Endometrial microvascular endothelial cells (primary cell): Measurements from ENCODE around the gene ACE. TPM values are rescaled to one million over a fixed set of nuclear protein-coding genes. Genes with fewer than 3 reads are reported as not detected.
"Not testable (repeated sequence)": the region's sequence is repeated elsewhere in the genome, so short reads cannot be mapped to it uniquely, and the experiment has no call there.

ENCODE experiments used
- in situ Hi-C: cut with HindIII; loops from 2 replicates; pipeline ENCODE4 v1.10.0; 2017; ENCODE audit warnings: low sequenced_read_pairs, low pct_unique_long_range_greater_than_20kb; ENCODE audit errors: inconsistent ontology term
- total RNA-seq: library from RNA; depleted of rRNA; stranded (reverse); fragments of >200 nt; gene quantifications from one replicate; pipeline ENCODE4 v1.2.3, GENCODE V29; 2015; ENCODE audit errors: inconsistent ontology term

The ACE gene
- total RNA-seq, 1 donor from 2014 or later: 35.7 TPM

- in situ Hi-C loops: loop anchor here (25.0 kb wide), 1 partner anchor 146 kb away; no protein-coding TSS in a partner anchor
Observed at GRCh38 chr17:63441654-63442053, 35.2 kb upstream of the ACE start.

- in situ Hi-C loops: loop anchor here (25.0 kb wide), 1 partner anchor 145 kb away; no protein-coding TSS in a partner anchor
Observed at GRCh38 chr17:63442074-63442473, 34.8 kb upstream of the ACE start.

- in situ Hi-C loops: loop anchor here (25.0 kb wide), 1 partner anchor 145 kb away; no protein-coding TSS in a partner anchor
Observed at GRCh38 chr17:63442549-63443035, 34.3 kb upstream of the ACE start.

- in situ Hi-C loops: loop anchor here (25.0 kb wide), 1 partner anchor 144 kb away; no protein-coding TSS in a partner anchor
Observed at GRCh38 chr17:63443053-63443452, 33.8 kb upstream of the ACE start.

GRCh38 chr17:63444457-63444856 lies 32.4 kb upstream of the ACE start:
- in situ Hi-C loops: loop anchor here (25.0 kb wide), 1 partner anchor 143 kb away; no protein-coding TSS in a partner anchor

GRCh38 chr17:63445065-63445464 lies 31.8 kb upstream of the ACE start:
- in situ Hi-C loops: loop anchor here (25.0 kb wide), 1 partner anchor 142 kb away; no protein-coding TSS in a partner anchor

GRCh38 chr17:63445571-63445953 lies 31.3 kb upstream of the ACE start:
- in situ Hi-C loops: loop anchor here (25.0 kb wide), 1 partner anchor 142 kb away; no protein-coding TSS in a partner anchor

GRCh38 chr17:63445954-63446752 lies 30.7 kb upstream of the ACE start, which contains the start of gene CYB561:
Gene CYB561 (minus strand): TSS chr17:63446306. CDS start chr17:63437547, 8,759 bp downstream.
- in situ Hi-C loops: loop anchor here (25.0 kb wide), 1 partner anchor 141 kb away; no protein-coding TSS in a partner anchor

GRCh38 chr17:63446753-63447470 lies 29.9 kb upstream of the ACE start:
- in situ Hi-C loops: loop anchor here (25.0 kb wide), 1 partner anchor 140 kb away; no protein-coding TSS in a partner anchor

- in situ Hi-C loops: loop anchor here (25.0 kb wide), 1 partner anchor 140 kb away; no protein-coding TSS in a partner anchor
Observed at GRCh38 chr17:63447471-63448009, 29.3 kb upstream of the ACE start.

- in situ Hi-C loops: loop anchor here (25.0 kb wide), 1 partner anchor 139 kb away; no protein-coding TSS in a partner anchor
Observed at GRCh38 chr17:63448655-63449054, 28.2 kb upstream of the ACE start.

- in situ Hi-C loops: no loop called here
Observed at GRCh38 chr17:63450551-63450950, 26.3 kb upstream of the ACE start.

GRCh38 chr17:63451150-63451549 lies 25.7 kb upstream of the ACE start:
- in situ Hi-C loops: no loop called here

GRCh38 chr17:63452046-63452961 lies 24.6 kb upstream of the ACE start:
- in situ Hi-C loops: no loop called here

GRCh38 chr17:63452962-63453551 lies 23.8 kb upstream of the ACE start:
- in situ Hi-C loops: no loop called here

GRCh38 chr17:63454357-63454756 lies 22.5 kb upstream of the ACE start:
- in situ Hi-C loops: not testable (repeated sequence)

GRCh38 chr17:63454915-63455314 lies 21.9 kb upstream of the ACE start:
- in situ Hi-C loops: no loop called here

- in situ Hi-C loops: no loop called here
Observed at GRCh38 chr17:63455417-63455816, 21.4 kb upstream of the ACE start.
